ENCODE measurements around the gene SUN3.

DNA sequence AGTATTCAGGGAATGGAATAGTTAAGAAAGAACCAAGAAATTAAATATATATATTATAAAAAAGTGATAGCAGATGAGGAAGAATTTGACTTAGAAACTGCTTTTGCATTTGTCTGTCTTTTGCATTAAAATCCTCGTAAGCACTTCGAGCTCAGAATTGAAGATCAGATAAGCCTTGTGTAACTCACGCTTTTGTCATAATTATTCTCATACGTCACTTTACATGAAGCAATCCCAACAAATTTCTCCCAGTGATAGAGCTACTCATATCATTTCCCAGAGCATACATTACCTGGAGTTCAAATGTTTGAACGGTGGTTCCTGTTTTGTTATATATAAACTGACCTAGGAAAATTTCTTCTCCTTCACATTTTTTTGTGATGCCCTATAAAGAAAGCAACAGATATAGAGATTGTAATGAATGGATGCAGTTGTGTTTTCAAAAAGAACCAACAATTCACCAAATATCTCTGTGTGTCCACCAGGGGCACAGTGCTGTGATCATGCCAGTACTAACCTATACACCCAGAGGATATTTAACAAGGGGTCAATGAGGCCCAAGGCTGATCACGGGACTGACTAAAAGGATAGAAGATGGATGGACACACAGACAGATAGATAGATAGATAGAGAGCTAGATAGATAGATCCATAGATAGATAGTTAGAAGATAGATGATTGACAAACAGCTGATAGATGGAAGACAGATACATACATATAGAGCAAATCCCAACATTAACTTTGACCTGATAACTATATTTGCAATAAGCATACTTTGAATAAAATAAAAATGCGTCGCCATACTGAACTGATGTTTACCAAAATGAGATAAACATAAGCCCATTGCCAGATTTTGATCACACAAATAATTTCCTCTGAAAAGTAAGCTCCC lies 40.2 kb downstream of the SUN3 start:
- TF ChIP-seq, protein P1, sequence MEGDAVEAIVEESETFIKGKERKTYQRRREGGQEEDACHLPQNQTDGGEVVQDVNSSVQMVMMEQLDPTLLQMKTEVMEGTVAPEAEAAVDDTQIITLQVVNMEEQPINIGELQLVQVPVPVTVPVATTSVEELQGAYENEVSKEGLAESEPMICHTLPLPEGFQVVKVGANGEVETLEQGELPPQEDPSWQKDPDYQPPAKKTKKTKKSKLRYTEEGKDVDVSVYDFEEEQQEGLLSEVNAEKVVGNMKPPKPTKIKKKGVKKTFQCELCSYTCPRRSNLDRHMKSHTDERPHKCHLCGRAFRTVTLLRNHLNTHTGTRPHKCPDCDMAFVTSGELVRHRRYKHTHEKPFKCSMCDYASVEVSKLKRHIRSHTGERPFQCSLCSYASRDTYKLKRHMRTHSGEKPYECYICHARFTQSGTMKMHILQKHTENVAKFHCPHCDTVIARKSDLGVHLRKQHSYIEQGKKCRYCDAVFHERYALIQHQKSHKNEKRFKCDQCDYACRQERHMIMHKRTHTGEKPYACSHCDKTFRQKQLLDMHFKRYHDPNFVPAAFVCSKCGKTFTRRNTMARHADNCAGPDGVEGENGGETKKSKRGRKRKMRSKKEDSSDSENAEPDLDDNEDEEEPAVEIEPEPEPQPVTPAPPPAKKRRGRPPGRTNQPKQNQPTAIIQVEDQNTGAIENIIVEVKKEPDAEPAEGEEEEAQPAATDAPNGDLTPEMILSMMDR (IDR thresholded peaks at IDR 0.05): no peak
- no peak for TF ChIP-seq POLR2A (IDR thresholded peaks at IDR 0.05)

Measured in lower leg skin (tissue), 3 donors.